ELR (cell line): ENCODE results near the gene PPARGC1A.

Experiments used
- DNase-seq: peaks from one replicate; pipeline ENCODE4 v3.0.0-alpha.2; 2015; ENCODE audit warnings: low read depth

The PPARGC1A gene

GRCh38 chr4:23911675-23912455 lies 22.0 kb upstream of the PPARGC1A start:
- no peak for DNase-seq

GRCh38 chr4:23909671-23910070 lies 19.8 kb upstream of the PPARGC1A start:
- DNase-seq: peak; percentile 21

GRCh38 chr4:23906839-23907238 lies 17.0 kb upstream of the PPARGC1A start:
- DNase-seq: no peak

- no peak for DNase-seq
These were observed 14.8 kb upstream of the PPARGC1A start for GRCh38 chr4:23904639-23905071.

GRCh38 chr4:23903859-23904438 lies 14.1 kb upstream of the PPARGC1A start:
- DNase-seq: no peak

GRCh38 chr4:23902222-23902804 lies 12.5 kb upstream of the PPARGC1A start:
- no peak for DNase-seq

GRCh38 chr4:23900636-23901035 lies 10.8 kb upstream of the PPARGC1A start:
- no peak for DNase-seq

GRCh38 chr4:23899565-23899964 lies 9.7 kb upstream of the PPARGC1A start:
- no peak for DNase-seq

GRCh38 chr4:23897564-23898109 lies 7.8 kb upstream of the PPARGC1A start:
- DNase-seq: no peak

GRCh38 chr4:23894021-23894420 lies 4.2 kb upstream of the PPARGC1A start:
- no peak for DNase-seq

- DNase-seq: no peak
These were observed 1.2 kb upstream of the PPARGC1A start for GRCh38 chr4:23891064-23891421.

- DNase-seq: peak; percentile 12
These were observed 669 bp upstream of the PPARGC1A start for GRCh38 chr4:23890369-23891063.

GRCh38 chr4:23889391-23889790 lies 456 bp downstream of the PPARGC1A start:
- no peak for DNase-seq

GRCh38 chr4:23888421-23889319 lies 1.2 kb downstream of the PPARGC1A start:
- DNase-seq: peak; percentile 39

GRCh38 chr4:23887989-23888388 lies 1.9 kb downstream of the PPARGC1A start:
- no peak for DNase-seq

- no peak for DNase-seq
These were observed 2.7 kb downstream of the PPARGC1A start for GRCh38 chr4:23887173-23887572.

- DNase-seq: no peak
These were observed 3.8 kb downstream of the PPARGC1A start for GRCh38 chr4:23885943-23886590.

- no peak for DNase-seq
These were observed 5.1 kb downstream of the PPARGC1A start for GRCh38 chr4:23884741-23885140.

- no peak for DNase-seq
These were observed 5.6 kb downstream of the PPARGC1A start for GRCh38 chr4:23884261-23884660.

GRCh38 chr4:23882976-23883531 lies 6.8 kb downstream of the PPARGC1A start:
- no peak for DNase-seq
